ENCODE results near the gene SLC9A9.

Gene SLC9A9

GRCh38 chr3:143650120-143650519, 198.1 kb downstream of the SLC9A9 start:
- TF ChIP-seq CTCF (IDR thresholded peaks at IDR 0.05; ENCODE audit: low read depth, low read length): no peak
- no peaks in the 10 kb centered on the region for H3K36me3 ChIP-seq
- H3K27me3 ChIP-seq: no peaks in the 10 kb centered on the region
- no peak overlapping the region for H3K4me3 ChIP-seq (ENCODE audit: low read depth, low read length)
- no peaks in the 10 kb centered on the region for H3K4me1 ChIP-seq
- DNase-seq: no peak
- no peaks in the 10 kb centered on the region for H3K9me3 ChIP-seq

GRCh38 chr3:143648708-143649107, 199.6 kb downstream of the SLC9A9 start:
- peak; percentile 32 for DNase-seq
- no peak overlapping the region for H3K4me3 ChIP-seq (ENCODE audit: low read depth, low read length)
- no peaks in the 10 kb centered on the region for H3K9me3 ChIP-seq
- peaks cover 5% of the 10 kb centered on the region for H3K4me1 ChIP-seq
- H3K27me3 ChIP-seq: no peaks in the 10 kb centered on the region
- TF ChIP-seq CTCF (IDR thresholded peaks at IDR 0.05; ENCODE audit: low read depth, low read length): peak; percentile 63
- H3K36me3 ChIP-seq: no peaks in the 10 kb centered on the region

GRCh38 chr3:143648218-143648617, 200.1 kb downstream of the SLC9A9 start:
- no peak for TF ChIP-seq CTCF (IDR thresholded peaks at IDR 0.05; ENCODE audit: low read depth, low read length)
- no peak overlapping the region for H3K4me3 ChIP-seq (ENCODE audit: low read depth, low read length)
- H3K4me1 ChIP-seq: peaks cover 9% of the 10 kb centered on the region
- H3K27me3 ChIP-seq: no peaks in the 10 kb centered on the region
- no peaks in the 10 kb centered on the region for H3K9me3 ChIP-seq
- H3K36me3 ChIP-seq: no peaks in the 10 kb centered on the region
- no peak for DNase-seq

GRCh38 chr3:143644370-143645089, 203.7 kb downstream of the SLC9A9 start:
- Histone ChIP-seq H3K36me3 (no peaks in the 10 kb centered on the region), H3K9me3 (no peaks in the 10 kb centered on the region), H3K27me3 (no peaks in the 10 kb centered on the region), H3K4me3 (ENCODE audit: low read depth, low read length) (no peak overlapping the region), H3K4me1 (peaks cover 13% of the 10 kb centered on the region)
- peak; percentile 87 for DNase-seq
- TF ChIP-seq CTCF (IDR thresholded peaks at IDR 0.05; ENCODE audit: low read depth, low read length): peak; percentile 77

- no peak for DNase-seq
- peaks cover 13% of the 10 kb centered on the region for H3K4me1 ChIP-seq
- no peak overlapping the region; the same call in 1 of the 2 replicates for H3K4me3 ChIP-seq (ENCODE audit: low read depth, low read length)
- H3K27me3 ChIP-seq: no peaks in the 10 kb centered on the region
- no peaks in the 10 kb centered on the region for H3K36me3 ChIP-seq
- TF ChIP-seq CTCF (IDR thresholded peaks at IDR 0.05; ENCODE audit: low read depth, low read length): no peak
- H3K9me3 ChIP-seq: no peaks in the 10 kb centered on the region
Observed at GRCh38 chr3:143643905-143644304, 204.4 kb downstream of the SLC9A9 start.

- Histone ChIP-seq H3K4me1 (peaks cover 13% of the 10 kb centered on the region), H3K9me3 (no peaks in the 10 kb centered on the region), H3K4me3 (ENCODE audit: low read depth, low read length) (no peak overlapping the region), H3K36me3 (no peaks in the 10 kb centered on the region), H3K27me3 (no peaks in the 10 kb centered on the region)
- no peak for TF ChIP-seq CTCF (IDR thresholded peaks at IDR 0.05; ENCODE audit: low read depth, low read length)
- no peak for DNase-seq
Observed at GRCh38 chr3:143640774-143641173, 207.5 kb downstream of the SLC9A9 start.

Data from BE2C (cell line).